A549 treated with GW870086 at 1 μM for 4 hours (cell line): ENCODE data around the gene ZBTB49. TPM values are rescaled to one million over a fixed set of nuclear protein-coding genes. Genes with fewer than 3 reads are reported as not detected.

Source experiments
- total RNA-seq: library from RNA; stranded (reverse); fragments of 200-300 nt; extraction: Qiagen RNA extraction; gene quantifications from 5 replicates; pipeline ENCODE4 v1.2.3, GENCODE V29; 2022; ENCODE audit warnings: low read depth

The ZBTB49 gene, protein sequence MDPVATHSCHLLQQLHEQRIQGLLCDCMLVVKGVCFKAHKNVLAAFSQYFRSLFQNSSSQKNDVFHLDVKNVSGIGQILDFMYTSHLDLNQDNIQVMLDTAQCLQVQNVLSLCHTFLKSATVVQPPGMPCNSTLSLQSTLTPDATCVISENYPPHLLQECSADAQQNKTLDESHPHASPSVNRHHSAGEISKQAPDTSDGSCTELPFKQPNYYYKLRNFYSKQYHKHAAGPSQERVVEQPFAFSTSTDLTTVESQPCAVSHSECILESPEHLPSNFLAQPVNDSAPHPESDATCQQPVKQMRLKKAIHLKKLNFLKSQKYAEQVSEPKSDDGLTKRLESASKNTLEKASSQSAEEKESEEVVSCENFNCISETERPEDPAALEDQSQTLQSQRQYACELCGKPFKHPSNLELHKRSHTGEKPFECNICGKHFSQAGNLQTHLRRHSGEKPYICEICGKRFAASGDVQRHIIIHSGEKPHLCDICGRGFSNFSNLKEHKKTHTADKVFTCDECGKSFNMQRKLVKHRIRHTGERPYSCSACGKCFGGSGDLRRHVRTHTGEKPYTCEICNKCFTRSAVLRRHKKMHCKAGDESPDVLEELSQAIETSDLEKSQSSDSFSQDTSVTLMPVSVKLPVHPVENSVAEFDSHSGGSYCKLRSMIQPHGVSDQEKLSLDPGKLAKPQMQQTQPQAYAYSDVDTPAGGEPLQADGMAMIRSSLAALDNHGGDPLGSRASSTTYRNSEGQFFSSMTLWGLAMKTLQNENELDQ
- total RNA-seq = 2.5 to 2.8 TPM (median 2.7 TPM) in 5 replicates

DNA sequence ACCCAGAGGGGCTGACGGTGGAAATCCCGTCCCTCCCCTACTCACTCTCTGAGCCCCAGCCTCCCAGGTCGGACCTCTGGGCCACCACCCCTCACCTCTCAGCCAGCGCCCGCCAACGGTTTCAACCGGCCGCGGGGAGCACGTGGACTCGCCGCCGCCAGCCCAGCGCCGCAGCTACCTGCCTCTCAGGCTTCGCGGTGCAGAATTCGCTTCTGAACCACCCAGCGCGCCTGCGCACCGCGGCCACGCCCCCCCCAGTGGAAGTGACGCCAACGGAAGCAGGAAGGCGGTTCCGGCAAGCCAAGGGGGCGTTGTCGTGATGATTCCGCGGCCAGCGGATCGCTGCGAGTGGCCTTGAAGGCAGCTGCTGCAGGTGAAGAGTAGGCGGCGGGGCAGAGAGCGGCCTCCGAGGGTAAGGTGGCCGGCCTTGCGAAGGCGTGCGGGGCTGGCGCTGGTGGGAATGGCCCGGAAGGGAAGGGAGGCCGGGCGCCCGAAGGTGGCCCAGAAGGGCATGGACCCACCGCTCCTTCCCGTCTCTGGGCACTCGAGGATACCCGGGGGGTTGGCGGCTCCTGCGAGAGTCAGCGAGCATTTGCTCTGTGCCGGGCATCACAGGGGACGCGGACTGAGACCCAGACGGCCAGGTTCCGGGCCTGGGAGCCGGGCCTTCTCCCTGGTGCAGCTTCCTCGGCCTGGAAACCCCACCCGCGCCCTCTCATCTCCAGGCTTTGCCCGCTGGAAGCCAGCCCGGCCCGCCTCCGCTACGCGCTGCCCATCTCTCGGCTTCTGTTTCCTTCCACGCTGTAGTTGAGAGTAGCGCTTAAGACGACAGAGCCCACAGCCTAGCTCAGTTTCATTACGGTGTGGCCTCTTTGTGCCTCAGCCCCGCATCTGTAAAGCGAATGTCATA, at the start of gene ZBTB49, which contains the start of gene LYAR:
TSS of gene ZBTB49 (plus strand) at position 311 of the 910 bp plus-strand sequence. CDS start 9,695 bp downstream, outside the sequence.
TSS of gene LYAR (minus strand) at position 214 of the 910 bp plus-strand sequence. CDS start 6,412 bp downstream, outside the sequence.

DNA sequence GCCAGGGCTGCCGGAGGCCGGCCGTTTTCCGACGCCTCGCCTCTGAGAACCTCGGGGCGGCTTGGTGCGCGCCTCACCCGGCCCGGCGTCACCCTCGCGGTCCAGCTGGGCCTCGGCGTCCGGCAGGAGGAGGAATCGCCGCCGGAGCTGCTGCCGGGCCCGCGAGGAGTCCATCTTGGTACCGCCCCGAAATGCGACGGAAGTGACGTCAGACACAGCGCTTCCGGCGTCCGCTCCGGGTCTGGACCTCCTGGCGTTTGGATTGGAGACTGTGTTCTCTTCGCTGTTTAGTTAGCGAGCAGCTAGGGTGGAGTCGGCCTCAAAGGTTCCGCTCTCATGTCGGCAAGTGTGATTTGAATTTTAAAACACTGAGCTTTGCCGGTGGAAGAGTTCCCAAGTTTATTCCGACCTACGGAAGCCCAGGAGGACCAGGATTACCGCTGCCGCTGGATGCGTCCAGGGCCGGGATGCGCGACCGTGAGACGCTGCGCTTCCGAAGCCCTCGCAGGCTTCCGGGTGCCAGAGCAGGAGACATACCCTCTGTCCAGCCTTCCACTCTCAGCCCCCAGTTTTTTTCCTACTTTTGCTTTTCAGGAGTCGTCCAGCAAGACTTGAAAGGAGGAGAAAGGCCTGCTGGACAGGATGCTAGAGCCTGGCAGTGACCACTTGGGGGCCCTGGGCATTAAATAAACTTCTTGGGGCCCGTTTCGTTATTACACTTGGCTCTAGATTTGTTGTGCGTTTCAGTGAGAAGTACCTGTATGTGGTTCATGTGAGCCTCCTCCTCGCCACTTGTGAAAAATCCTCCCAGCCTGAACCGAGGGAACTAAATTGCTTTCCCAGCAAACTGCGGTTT, 41.8 kb upstream of the ZBTB49 start, which contains the start of gene TMEM128:
TSS of gene TMEM128 (minus strand) at position 195 of the 856 bp plus-strand sequence. CDS start at position 174, 21 bp downstream.

Other genes starting within 250 kb of the ZBTB49 start
- gene OTOP1, start 63.3 kb upstream of the ZBTB49 start, total RNA-seq = not detected in 5 replicates
- gene TMEM128, start 42.0 kb upstream of the ZBTB49 start, total RNA-seq = 10.2 to 13.0 TPM (median 11.7 TPM) in 5 replicates
- 26.8 to 30.6 TPM (median 30.1 TPM) in 5 replicates for gene LYAR, start 97 bp upstream of the ZBTB49 start, total RNA-seq
- 7.2 to 10.4 TPM (median 9.6 TPM) in 5 replicates for gene NSG1, start 96.9 kb downstream of the ZBTB49 start, total RNA-seq